Retina (tissue), 1 donor: Measurements from ENCODE around the gene RGS10.
"Not testable (repeated sequence)": the region's sequence is repeated elsewhere in the genome, so short reads cannot be mapped to it uniquely, and the experiment has no call there.

ENCODE experiments used
- DNase-seq: peaks from one replicate; pipeline ENCODE4 v3.0.0-alpha.2; 2016

RGS10 gene, protein sequence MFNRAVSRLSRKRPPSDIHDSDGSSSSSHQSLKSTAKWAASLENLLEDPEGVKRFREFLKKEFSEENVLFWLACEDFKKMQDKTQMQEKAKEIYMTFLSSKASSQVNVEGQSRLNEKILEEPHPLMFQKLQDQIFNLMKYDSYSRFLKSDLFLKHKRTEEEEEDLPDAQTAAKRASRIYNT

DNA sequence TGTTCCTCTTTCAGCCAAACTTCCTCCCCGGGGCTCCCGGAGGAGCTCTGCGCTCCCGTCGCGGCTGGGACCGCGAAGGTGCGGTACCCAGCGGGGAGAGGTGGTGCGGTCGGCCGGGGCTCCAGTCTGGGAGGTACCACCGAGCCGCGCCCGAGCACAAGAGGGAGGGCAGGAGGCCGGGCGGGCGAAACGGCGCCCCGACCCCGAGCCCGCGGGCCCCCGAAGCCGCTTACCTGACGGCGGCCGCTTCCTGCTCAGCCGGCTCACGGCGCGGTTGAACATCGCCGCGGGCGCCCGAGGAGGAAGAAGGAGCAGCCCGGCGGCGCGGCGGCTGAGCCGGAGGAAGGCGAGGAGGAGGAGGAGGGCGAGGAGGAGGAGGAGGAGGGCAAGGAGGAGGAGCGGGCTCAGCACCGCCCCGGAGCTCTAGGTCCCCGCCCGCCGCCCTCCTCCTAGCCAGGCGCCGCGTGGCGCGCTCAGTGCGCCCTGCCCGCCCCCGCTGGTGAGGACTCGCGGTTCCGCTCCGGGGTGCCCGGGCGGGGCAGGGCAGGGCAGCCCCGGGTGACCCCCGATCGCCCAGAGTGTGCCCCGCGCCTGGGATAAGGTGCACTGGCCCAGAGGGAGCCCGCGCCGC is at the start of gene RGS10:
TSS of gene RGS10 (minus strand) at position 363 of the 631 bp plus-strand sequence. CDS start at position 282, 81 bp downstream.
- peak; percentile 74 for DNase-seq

DNA sequence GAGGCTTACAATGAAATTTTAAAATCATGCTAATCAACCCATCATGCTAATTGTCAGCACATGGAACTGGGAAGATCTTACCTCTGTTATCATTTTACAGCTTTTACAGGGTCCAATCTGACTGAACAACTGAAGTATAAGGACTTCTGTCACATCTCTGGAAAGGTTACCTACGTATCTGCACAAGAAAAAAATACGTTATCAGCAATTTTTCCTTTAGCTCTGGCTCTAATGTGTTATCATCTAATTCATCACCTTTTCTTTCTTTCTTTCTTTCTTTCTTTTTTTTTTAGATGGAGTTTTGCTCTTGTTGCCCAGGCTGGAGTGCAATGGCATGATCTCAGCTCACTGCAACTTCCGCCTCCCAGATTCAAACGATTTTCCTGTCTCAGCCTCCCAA is 45.6 kb upstream of the RGS10 start:
- no peak for DNase-seq

DNA sequence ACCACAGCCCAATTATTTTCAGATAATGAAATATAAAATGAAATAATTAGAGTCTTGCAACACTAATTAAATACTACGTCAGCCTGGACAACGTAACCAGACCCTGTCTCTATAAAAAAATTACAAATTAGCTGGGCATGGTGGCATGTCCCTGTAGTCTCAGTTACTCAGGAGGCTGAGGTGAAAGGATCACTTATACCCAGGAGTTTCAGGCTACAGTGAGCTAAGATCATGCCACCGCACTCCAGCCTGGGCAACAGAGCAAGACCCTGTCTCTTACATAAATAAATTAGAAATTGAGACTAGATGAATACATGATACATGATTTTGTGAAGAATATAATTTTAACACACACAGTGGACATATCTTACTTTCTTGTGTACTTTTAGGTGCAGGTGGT is 35.8 kb upstream of the RGS10 start:
- DNase-seq, result no peak

DNA sequence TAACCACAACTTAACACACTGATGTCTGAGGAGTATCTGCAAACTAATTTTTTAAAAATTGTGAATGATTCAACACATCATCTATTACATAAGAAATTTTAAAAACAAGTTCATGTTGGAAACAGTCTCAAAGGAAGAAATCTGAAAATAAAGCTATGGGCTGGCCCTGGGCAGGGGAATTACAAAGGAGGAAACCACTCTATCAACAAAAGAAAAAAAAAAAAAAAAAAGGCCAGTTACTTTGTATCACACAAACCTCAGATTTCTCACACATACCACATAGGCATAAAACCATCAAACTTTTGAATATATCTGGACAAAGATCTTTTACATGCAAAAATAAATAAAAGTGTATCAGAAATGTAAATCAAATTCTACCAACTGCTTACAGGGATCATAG is 33.5 kb upstream of the RGS10 start:
- no peak for DNase-seq

DNA sequence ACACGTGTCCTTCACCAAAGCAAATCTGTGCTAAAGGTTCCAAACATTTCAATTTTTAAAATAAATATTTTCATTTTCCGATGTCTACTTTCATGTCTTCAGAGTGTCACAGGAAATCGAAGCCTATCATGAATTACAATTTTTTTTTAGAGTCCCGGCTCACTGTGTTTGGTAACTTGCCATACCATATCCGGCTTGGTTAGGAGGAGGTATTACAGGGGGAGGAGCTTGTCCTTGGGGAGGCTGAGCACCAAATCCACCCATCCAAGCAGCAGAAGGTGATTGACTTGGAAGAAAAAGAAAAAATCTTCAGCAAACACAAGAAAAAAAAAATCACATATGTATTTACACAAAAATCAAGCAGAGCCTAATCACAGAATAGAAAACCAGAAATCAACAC is 33.0 kb upstream of the RGS10 start:
- no peak for DNase-seq

DNA sequence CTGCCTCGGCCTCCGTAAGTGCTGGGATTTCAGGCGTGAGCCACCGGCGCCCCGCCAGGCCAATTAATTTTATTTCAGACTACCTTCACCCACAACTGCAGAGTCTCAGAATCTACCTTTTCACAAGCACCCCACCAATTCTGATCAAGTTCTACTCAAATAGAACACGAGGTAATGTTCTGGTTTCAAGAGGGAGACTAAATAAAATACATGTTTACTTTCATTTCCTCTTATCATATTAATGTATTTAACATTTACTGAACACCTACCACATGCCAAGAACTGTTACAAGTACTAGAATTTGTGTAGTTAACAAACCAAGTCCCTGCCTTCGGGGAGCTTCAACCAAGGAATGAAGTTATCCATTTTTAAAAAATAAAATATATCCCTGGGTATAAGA is 25.5 kb upstream of the RGS10 start:
- DNase-seq, result no peak

DNA sequence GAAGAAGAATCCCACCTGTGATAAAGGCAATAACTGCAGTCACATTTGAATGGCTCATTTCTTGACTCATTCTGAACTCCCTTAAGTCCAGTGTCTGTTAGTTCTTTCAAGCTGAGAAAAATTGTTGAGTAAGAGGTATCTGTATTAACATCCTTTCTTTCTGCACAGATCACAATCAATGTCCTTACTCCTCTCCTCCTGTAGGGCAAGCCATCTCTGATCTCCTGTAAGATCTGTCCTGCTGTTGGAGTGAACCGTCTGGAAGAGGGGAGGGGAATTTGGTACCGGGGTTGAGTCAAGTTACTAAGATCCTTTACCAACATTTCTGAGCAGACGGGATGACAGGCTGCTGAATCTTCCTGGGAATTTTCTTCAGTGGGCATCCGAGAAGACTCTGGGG is 19.6 kb upstream of the RGS10 start:
- DNase-seq, result no peak

DNA sequence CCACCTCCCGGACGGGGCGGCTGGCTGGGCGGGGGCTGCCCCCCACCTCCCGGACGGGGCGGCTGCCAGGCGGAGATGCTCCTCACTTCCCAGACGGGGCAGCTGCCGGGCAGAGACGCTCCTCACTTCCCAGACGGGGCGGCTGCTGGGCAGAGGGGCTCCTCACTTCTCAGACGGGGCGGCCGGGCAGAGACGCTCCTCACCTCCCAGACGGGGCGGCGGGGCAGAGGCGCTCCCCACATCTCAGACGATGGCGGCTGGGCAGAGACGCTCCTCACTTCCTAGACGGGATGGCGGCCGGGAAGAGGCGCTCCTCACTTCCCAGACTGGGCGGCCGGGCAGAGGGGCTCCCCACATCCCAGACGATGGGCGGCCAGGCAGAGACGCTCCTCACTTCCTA is 17.0 kb upstream of the RGS10 start:
- not testable (repeated sequence) for DNase-seq

DNA sequence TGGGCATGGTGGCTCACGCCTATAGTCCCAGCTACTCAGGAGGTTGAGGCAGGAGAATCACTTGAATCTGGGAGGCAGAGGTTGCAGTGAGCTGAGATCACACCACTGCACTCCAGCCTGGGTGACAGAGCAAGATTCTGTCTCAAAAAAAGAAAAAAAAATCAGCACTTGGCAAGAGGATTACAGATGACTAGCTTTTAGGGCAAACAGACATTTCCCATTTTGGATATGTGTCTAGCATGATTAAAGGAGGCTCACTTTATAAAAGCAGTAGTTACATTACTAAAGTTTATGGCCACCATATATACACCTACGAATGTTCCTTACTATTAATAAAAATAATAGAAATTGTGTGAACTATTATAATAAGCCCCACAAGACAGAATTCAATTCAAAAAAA is 13.6 kb upstream of the RGS10 start:
- not testable (repeated sequence) for DNase-seq

DNA sequence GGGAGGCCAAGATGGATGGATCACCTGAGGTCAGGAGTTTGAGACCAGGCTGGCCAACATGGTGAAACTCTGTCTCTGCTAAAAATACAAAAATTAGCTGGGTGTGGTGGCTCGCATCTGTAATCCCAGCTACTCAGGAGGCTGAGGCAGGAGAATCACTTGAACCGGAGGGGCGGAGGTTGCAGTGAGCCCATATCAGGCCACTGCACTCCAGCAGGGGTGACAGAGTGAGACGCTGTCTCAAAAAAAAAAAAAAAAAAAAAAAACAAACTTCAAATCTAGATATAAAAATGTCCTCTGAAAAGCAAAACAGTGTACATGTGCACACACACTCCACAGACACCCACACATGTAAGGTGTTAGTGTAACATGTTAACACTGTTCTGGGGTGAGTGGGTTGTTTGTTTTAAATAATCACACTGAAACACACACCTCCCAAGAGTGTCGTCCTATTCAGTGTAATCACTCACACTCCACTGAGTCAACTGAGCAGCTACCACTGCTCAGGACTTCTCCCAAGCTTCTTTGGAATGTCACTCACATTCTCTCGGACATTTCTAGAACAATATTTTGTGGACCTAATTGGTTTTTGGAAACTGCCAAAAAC is 12.8 kb upstream of the RGS10 start:
- no peak for DNase-seq

DNA sequence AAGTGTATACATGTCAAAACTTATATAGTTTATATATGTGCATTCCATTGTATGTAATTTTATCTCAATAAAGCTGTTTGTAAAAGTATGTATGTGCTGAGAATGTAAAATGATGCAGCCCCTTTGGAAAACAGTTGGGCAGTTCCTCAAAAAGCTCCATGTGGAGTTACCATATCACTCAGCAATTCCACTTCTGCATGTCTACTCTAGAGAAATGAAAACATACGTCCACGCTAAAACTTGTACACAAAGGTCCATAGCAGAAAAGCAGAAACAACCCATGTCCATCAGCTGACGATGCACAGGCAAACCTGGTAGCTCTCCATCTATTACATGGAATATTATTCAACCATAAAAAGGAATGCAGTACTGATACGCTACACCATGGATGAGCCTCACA is 8.3 kb upstream of the RGS10 start:
- no peak for DNase-seq

DNA sequence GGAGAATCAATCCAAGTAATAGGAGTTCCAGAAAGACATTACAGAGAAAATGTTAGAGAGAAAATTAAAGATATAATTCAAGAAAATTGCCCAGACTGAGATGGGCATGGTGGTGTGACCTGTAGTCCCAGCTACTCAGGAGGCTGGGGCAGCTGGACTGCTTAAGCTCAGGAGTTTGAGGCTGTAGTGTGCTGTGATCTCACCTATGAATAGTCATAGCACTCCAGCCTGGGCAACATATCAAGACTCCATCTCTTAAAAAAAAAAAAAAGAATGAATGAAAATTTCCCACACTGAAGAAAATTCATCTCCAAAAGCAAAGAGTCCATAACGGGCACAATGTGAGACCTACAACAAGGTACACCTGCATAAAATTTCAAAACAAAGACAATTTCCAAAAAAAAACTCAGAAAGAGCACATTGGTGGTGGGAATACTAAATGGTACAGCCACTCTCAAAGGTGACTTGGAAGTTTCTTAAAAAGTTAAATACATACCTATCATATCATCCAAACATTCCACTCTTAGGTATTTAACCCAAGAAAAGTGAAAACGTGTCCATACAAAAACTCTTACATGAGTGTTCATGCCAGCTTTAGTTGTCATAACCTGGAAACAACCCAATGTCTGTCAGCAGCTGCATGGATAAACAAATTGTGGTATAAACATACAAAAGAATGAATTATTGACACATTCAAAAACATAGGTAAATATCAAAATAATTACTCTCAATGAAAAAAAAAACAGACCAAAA is 6.9 kb upstream of the RGS10 start:
- no peak for DNase-seq

DNA sequence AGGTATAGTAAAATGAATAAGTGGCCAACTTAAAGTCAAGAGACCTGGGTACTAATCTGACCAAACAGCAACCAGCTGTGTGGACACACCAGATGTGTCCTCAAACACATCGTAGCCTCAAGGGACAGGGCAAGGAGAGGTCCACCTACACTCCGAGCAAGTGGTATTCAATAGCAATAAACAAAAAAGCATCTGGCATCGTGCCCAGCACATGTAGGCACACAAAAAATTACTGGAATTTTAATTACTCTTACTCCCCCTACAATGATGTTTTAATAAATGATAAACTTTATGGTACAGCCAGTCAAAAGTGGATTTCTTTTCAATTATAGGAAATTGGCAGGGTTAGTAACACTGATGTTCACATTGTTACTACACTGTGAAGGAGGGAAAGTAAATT is 3.5 kb upstream of the RGS10 start:
- no peak for DNase-seq

DNA sequence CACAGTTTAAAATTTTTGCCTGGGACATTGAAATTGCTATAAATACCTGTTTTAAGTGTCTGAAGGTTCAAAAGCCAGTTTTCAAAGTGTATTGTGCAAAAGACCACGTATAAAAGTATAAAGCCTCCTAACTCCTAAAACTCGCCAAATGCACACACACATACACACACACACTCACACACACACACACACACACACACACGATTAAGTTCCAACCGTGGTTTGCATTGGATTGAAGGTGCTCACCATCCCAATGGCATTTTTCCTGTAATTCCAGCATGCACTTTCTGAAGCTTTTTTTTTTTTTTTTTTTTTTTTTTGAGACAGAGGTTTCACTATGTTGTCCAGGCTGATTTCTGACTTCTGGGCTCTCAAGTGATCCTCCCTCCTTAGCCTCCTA is 2.8 kb upstream of the RGS10 start:
- no peak for DNase-seq

DNA sequence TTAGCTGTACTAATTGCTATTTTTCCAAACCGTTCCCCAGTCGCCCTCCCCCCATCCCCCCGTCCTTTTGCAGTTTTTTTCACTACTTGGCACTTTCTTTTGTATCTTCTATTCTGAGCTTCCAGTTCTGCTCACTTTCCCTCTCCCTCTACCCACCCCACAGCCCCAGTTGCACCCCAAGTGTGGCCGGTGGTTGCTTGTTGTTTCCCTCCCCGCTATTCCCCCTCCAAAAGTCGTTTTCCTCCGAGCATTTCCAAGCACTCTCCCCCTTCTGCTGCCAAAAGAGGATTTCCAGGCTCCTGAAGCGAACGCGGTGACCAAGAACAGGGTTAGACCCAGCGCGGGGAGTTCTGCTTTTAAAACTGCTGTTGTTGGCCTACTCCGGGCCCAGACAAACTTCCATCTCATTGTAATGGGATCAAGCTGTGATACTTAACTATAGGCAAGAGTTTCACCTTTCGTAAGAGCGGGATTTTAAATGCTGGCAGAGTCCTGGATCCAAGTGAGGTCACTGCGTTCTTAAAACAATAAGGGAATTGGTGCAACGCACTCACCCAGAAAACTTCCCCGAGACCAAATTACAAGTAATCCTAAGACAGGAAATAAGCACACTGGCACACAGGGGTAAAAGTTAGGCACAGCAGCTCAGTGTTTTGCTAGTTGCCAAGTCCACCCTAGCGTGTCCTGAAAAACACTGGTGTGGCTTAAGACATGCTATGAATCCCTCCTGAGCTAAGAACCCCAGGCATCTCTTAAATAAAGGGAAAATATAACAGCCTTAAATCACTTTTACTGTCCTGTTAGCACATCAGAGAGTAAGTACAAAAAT is 1.5 kb upstream of the RGS10 start:
- DNase-seq, result peak; percentile 23

DNA sequence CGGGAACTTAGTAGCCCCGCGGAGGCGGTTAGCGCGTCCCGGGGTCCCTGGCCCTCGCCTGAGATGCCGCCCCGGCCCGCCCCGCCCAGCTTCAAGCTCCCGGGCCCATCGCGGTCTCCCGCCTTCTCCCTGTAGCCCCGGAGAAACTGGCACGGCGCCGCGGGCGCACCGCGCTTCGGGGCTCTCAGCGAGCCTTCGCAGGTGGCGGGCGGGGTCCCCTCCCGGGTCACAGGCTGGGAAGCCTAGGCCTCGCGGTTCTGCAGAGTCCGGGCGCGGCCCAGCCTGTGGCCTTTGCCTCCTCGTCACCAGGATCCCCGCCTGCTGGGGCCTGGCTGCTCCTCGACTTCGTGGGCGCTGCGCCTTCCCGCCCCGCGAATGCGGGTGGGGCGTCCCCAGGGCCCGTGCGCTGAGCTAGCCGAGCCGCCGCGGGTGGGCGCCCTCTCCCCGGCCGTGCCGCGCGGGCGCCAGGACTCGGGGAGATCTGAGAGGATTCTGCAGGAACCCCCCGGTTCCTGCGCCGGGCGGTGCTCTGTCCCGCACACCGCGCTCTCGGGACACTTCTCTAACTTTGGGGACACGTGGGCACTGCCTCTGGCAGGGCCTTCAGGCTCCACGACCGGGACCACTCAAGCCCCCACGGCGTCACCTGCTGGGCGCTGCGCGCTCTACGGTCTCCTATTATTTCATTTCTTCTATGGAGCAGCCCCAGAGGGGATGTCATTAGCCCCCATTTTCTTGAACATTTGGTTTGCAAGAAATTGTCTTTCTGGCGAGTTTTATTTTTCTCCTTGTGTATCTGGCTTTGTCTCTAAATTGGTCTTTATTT is 682 bp upstream of the RGS10 start:
- DNase-seq, result peak; percentile 78

DNA sequence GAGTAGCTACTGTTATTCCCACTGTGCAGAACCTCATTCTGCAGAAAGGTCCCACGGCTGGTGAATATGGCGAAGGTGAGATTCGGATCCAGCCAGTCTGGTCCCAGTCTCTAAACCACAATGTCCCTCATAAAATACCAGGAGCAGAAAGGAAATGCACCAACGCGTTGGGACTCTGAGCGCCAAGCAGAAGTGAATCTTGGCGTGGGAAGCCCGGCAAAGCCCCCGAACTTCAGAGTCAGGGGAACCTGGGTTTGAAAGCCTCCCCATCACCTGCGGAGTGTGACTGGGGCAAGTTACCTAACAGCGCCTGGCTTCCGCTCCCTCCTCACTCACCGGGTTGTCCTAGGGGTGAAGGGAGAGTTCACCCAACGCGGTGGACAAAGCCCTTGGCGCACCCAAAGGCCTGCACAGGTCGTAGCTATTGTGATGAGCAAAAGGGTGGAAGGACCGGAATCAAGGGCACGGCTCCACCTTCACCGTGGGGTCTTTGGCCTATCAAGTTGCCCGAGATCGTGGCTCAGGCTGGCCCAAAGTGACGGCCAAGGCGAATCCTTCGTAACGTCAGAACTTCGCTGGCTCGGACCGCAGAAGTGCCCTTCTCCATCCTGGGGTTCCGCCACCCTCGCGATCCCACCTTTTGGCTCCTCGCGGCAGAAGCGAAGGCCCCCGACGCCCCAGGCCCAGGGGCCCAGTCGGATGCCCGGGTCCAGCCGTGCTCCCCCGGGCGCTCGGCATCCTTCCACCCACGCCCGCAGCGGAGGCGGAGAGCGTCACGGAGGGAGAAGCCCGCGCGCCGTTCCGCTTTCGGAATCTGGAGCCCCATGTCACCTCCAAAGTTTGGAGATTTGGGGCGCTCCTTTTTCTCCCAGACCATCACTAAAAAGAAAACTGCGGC is 811 bp downstream of the RGS10 start:
- peak; percentile 58 for DNase-seq

DNA sequence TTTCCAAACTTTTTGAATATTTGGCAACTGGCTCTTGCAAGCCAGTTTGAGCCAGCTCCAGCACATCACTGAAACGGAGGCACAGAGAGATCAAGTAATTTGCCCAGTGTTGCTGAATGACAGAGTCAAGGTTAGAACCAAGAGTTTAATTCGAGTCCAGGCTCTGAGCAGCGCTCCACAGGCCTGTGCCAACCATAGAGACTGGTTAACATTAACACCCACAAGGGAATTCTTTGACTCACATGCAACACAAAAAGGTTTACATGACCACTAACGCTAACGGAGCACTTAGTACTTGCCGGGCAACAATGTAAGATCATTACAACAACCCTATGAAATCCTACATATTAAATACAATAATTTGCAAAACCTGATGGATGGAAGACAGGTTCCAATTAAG is 1.5 kb downstream of the RGS10 start:
- peak; percentile 15 for DNase-seq

DNA sequence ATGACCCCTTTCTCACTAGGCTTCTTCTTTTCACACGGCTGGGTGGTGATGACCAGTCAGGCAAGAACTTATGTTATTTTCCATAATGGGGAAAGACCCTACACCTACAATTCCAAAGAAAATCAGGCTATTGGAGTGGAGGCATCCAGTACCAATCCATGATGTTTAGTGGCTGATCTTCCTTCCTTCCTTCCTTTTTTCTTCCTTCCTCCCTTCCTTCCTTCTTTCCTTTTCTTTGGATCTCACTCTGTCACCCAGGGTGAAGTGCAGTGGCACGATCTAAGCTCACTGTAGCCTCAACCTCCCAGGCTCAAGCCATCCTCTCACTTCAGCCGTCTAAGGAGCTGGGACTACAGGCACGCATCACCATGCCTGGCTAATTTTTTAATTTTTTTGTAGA is 2.5 kb downstream of the RGS10 start:
- DNase-seq, result no peak

DNA sequence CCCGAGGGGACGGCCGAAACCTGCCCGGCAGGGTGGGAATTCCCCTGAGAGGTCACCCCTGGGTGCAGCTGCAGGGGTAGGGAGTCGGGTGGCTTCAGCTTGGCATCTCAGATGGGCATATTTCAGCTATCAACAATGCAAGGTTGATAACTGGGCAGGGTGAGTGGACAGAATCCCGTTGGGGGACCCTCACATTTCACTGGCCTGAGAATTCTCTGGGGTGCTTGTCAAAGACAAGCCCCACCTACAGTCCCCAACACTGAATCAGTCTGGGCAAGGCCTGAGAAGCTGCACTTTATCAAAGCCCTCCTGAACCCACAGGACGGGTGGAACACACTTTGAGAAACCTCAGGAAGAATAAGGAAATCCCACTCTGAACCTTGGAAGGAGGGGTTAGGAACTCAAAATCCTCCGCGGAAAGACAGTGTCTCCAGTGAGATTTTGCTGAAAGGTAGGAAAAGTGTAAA is 3.1 kb downstream of the RGS10 start:
- DNase-seq, result no peak
